GM18511 (cell line): ENCODE measurements around the gene LHX5.

Experiments
- ATAC-seq: cut with Tn5 transposase; IDR thresholded peaks from one replicate; pipeline ENCODE4 v1.9.1; 2021; ENCODE audit warnings: mild to moderate bottlenecking, moderate library complexity; ENCODE audit not compliant: unreplicated experiment

LHX5 gene

GRCh38 chr12:113443030-113443539 is 28.6 kb downstream of the LHX5 start:
- ATAC-seq = no peak

- ATAC-seq = no peak
These were observed 30.5 kb downstream of the LHX5 start for GRCh38 chr12:113440947-113441782.

GRCh38 chr12:113440336-113440735 is 31.3 kb downstream of the LHX5 start:
- no peak for ATAC-seq

- no peak for ATAC-seq
These were observed 32.1 kb downstream of the LHX5 start for GRCh38 chr12:113439606-113440030.

GRCh38 chr12:113439301-113439597 is 32.4 kb downstream of the LHX5 start:
- no peak for ATAC-seq

GRCh38 chr12:113438523-113439300 is 33.0 kb downstream of the LHX5 start:
- no peak for ATAC-seq

GRCh38 chr12:113437729-113438100 is 34.0 kb downstream of the LHX5 start:
- ATAC-seq = no peak

- no peak for ATAC-seq
These were observed 34.5 kb downstream of the LHX5 start for GRCh38 chr12:113436993-113437728.

GRCh38 chr12:113436586-113436985 is 35.1 kb downstream of the LHX5 start:
- no peak for ATAC-seq

GRCh38 chr12:113435367-113435766 is 36.3 kb downstream of the LHX5 start:
- no peak for ATAC-seq

GRCh38 chr12:113432986-113433385 is 38.7 kb downstream of the LHX5 start:
- ATAC-seq = no peak

GRCh38 chr12:113428482-113428881 is 43.2 kb downstream of the LHX5 start:
- no peak for ATAC-seq

GRCh38 chr12:113427882-113428281 is 43.8 kb downstream of the LHX5 start:
- ATAC-seq = no peak

GRCh38 chr12:113425960-113426453 is 45.7 kb downstream of the LHX5 start:
- ATAC-seq = no peak

GRCh38 chr12:113424915-113425823 is 46.5 kb downstream of the LHX5 start:
- ATAC-seq = no peak

- no peak for ATAC-seq
These were observed 47.2 kb downstream of the LHX5 start for GRCh38 chr12:113424456-113424855.

GRCh38 chr12:113422886-113423669 is 48.6 kb downstream of the LHX5 start:
- ATAC-seq = no peak

- peak; percentile 86 for ATAC-seq
These were observed 49.4 kb downstream of the LHX5 start, which contains the start of gene SDSL for GRCh38 chr12:113422030-113422885. Gene SDSL, plus strand, starts transcription at chr12:113422380. Its CDS starts 5,603 bp downstream, at chr12:113427983.
